Stimulated activated CD4-positive, alpha-beta T cell treated with anti-CD3 and anti-CD28 coated beads, TNF-alpha, amount 100 ng/mL, for 1 hour (primary cell): ENCODE results near the gene RAMP3.
"Not testable (repeated sequence)": the region's sequence is repeated elsewhere in the genome, so short reads cannot be mapped to it uniquely, and the experiment has no call there.

Experiments
- DNase-seq, 3 donors: peaks; one replicate each; pipeline ENCODE4 v3.0.0-alpha.2; 2020; ENCODE audit warnings: low read depth in 3 of 3, low spot score in 1 of 3

The RAMP3 gene, protein sequence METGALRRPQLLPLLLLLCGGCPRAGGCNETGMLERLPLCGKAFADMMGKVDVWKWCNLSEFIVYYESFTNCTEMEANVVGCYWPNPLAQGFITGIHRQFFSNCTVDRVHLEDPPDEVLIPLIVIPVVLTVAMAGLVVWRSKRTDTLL

DNA sequence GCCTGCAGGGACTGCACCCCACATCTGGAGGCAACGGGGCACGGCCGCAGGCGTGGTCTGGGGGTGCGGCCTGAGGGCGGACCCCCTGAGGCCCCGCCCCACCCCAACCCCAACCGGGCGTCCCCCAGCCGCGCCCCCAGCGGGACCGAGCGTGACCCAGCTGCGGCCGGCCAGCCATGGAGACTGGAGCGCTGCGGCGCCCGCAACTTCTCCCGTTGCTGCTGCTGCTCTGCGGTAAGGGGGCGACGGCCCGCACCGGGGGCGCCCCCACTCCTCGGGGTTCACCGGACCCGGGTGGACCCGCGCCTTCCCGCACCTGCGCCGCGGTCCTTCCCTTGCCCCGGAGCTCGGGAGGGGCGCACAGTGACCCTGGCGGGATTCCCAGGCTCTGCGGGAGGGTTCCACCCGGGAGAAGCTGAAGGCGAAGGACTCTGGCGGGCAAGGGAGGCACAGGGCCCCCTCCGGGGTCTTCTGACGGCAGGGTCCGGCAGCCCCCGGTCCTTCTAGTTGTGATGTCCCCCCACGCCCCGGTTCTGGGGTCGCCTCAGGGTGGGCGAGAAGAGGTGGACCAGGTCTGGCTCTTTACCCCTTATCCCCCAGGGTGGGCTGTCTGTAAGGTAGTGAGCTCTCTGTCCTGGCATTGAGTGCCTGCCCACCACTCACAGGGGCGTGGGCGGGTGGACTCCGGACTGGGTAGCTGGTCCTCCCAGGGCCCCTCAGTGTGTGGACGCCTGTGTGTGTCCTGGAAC lies at the start of gene RAMP3:
TSS of gene RAMP3 (plus strand) at position 139 of the 749 bp plus-strand sequence. CDS start at position 177, 38 bp downstream.
- DNase-seq: no peak

DNA sequence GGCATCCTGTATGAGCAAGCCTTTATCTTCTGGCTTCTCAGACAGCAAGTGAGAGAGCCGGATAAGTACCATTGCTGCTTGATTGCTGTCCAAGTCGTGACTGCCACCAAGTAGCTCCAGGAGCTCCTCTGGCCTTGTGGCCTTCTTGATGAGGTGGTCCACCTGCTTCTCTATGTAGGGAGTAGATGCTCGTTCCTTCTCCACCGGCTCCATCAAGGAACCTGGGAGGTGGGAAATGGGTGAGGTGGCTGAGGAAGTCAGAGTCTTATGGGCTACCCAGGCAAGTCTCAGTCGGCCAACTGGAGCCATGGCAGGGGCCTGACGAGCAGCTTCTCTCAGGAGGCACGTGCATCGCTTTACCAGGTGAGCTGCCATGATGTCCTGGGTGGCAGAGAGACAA lies 48.7 kb upstream of the RAMP3 start:
- no peak for DNase-seq

DNA sequence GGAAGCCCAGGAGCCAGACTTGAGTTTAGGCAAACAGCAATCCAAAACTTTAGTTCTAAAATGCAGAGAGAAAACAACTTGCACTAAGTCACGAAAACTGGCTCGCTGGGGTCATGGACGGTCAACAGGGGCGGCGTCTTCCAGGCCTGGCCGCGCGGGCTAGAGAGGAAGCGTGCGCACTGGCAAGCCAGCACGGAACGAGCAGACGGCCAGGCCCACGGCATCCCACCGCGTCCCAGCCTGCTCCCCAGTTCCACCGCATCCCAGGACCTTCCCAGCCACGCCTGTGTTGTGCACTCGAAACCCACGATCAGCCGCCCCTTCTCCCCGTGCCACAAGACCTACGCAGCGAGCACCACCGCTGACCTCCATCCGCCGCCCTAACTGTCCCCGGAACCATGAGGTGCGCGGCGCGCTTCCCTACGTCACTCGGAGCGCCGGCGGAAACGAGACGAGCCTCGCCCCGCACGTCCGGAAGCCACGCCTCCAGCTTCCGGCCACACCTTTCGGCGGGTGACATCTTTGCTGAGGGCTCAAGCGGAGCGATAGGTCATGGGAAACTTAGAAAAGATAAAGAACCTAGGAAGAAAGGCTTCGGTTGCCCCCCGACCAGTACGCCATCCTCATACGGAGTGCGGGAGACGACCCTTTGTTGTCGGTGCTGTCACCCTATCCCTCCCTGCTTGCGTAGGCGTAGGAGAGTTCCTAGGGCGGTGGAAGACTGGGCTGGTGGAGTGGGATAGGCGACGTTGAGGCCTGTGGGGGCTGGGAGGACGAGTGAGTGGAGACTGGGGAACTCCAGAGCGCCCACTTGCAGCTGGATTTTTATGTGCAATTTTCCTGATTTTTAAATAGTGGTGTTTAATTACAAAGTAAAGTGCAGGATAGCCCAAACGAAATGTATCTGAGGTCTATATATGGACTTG lies 46.0 kb upstream of the RAMP3 start, which contains the start of gene TBRG4:
TSS of gene TBRG4 (minus strand) at position 400 of the 926 bp plus-strand sequence. CDS start 2,460 bp downstream, outside the sequence.
- peak; percentile 73 to 90 (median 82) for DNase-seq

DNA sequence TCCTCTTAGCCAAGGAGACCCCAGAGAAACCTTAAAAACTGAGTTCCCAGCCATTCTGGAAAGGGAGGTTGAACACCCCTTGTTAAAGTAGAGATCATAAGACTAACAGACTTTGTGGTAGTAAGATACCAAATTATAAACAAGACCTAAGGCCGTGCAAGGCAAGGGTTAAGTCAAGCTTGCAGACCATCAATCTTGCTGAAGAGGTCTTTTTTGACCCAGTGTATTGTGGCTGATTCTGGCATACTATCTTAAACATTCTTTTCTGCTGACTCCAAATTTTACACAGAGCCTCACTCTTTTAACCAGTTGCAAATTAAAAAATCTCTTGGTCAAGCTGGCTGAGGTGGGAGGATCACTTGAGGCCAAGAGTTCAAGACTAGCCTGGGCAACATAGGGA lies 44.9 kb upstream of the RAMP3 start:
- no peak for DNase-seq

DNA sequence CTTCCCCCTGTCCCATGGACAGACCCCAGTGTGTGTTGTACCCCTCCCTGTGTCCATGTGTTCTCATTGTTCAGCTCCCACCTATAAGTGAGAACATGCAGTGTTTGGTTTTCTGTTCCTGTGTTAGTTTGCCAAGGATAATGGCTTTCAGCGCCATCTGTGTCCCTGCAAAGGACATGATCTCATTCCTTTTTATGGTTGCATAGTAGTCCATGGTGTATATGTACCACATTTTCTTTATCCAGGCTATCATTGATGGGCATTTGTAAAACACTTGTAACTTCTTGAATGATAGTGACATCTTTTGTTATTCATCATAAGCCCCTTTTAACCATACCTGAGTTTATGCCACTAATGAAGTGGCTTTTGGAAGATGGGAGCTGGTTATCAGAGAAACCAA lies 43.3 kb upstream of the RAMP3 start:
- DNase-seq: not testable (repeated sequence)

DNA sequence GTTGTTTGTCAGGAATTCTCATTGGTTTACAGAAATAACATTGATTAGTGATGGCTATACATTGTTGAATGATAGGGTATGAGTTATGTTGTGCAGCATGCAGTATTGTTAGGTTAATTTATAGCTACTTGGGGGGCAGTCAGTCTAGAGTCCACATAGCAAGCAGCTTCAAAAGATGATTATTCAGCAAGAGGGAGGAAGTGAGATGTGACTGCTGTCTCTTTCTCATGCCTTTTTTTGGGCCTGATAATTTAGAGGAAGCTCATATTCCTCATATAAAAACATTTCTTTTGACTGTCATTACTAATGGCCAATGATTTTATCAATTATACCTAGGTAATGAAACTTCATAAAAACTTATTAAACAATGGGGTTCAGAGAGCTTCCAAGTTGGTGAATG lies 42.7 kb upstream of the RAMP3 start:
- DNase-seq: no peak

DNA sequence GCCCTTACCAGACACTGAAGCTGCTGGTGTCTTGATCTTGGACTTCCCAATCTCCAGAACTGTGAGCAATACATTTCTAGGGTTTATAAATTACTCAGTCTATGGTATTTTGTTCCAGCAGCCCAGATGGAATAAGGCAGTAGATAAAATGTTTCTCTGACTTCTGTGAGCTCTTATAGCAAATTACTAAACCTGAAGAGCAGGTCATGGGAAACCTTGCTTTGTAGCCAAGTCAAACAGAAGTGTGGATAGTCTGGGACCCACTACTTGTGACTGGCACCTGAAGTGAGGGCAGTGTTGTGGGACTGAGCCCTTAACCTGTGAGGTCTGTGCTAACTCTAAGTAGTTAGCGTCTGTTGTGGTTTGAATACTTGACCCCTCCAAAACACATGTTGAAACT lies 41.5 kb upstream of the RAMP3 start:
- DNase-seq: no peak

DNA sequence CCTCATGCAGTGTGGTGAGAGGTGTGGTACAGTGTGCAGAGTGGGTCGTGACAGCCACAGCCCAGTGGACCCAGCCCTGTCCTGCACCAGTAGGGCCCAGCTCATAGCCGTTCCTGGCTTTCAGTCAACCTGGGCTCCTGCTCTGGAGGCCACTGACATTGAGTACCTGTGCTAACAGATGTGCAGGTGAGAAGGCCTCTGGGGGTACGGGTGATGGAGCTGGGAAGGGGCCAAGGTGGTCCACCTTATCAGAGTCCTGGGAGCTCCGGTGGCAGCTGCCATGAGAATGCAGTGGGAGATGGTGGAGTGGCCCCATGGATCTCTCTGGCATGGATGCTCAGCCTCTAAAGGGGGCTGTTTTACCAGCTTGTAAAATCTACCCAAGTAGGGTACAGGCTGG lies 40.0 kb upstream of the RAMP3 start:
- DNase-seq: no peak

DNA sequence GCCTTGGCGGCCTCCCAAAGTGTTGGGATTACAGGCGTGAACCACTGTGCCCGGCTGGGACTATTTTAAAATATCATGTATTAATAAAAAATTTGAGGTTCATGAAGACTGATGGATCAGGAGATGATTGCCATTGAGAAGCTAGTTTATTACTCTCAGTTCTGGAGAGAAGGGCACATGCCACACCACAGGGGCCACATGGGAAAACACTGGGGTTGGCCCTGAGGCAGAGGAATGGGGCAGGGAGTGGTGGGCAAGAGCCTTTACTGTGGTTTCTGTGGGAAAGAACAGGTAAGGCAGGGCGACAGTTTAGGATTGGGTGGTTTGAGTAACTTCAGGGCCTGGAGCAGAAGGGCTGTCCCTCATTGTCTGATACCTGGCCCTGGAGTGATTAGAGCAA lies 39.3 kb upstream of the RAMP3 start:
- no peak for DNase-seq

DNA sequence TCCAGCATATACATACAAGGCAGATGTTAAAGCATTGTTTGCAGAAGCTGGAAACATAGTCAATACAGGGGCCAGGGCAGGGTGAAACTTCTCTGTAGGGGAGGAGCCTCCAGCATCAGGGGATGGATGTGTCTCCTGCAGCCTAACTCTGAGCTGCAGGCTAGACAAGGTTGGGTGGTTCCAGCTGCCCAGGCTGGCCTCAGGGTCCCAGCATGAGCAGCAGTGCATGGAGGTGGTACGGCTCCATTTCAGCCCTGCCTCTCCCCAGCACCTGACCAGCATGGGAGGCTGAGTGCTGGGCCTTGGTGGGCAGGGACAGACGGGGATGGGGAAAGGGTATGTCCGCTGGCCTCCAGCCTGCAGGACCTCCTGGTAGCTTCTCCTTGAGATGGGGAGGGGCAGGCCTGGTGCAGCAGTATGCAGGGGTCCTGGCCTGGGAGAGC lies 38.7 kb upstream of the RAMP3 start:
- DNase-seq: no peak

DNA sequence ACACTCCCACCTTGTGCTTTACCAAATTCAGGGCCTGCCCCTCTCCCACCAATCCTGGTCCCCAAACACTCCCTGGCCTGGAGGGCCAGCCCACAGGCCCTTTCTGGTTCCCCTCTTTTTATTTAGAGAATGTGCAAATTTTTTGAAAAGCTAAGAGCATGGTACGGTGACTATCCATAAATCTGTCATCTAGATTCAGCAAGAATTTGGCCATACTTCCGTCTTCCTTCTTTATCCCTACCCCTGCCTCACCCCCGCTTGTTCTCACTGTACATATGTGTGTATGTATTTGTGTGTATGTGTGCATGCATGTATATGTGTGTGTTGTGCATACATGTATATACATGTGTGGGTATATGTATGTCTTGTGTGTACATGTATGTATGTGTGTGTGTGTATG lies 38.0 kb upstream of the RAMP3 start:
- DNase-seq: no peak

DNA sequence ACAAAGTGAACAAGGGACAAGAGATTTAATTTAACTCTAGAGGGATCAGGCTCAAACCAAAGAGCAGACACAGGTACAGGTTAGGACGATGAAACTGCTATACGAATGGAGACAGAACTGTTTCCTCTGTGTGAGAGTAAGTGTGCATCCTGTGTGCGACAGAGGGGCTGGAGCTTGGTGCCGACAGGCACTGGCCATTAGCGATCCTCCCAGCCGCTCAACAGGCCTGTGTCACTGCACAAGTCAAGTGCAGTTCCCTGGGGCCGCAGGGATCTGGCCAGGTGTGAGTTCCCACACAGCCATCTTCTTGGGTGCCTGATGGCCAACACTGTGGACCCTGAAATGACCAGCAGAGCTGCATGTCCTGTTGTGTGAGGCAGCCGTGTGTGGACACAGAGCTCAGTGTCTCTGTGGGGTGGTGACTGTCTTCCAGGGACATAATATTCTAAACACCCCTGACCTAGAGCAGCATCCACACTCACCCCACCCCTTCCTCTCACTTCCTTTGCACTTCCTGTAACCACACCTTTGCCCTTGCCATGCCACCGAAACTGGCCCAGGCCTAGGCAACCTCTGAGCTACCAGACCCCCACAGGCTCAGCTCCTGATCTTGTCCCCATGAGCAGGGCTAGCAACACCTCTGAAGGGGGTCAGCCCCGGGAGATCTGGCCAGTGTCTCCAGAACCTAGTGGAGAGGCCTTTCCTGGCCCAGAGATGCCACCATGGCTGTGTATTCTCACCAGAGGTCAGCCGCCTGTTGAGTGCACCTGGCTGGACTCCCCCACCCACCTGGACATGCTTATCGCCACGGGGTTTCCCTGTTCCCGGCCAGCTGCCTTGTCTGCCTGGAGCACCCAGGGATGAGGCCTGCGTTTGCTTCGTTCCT lies 34.4 kb upstream of the RAMP3 start:
- no peak for DNase-seq

DNA sequence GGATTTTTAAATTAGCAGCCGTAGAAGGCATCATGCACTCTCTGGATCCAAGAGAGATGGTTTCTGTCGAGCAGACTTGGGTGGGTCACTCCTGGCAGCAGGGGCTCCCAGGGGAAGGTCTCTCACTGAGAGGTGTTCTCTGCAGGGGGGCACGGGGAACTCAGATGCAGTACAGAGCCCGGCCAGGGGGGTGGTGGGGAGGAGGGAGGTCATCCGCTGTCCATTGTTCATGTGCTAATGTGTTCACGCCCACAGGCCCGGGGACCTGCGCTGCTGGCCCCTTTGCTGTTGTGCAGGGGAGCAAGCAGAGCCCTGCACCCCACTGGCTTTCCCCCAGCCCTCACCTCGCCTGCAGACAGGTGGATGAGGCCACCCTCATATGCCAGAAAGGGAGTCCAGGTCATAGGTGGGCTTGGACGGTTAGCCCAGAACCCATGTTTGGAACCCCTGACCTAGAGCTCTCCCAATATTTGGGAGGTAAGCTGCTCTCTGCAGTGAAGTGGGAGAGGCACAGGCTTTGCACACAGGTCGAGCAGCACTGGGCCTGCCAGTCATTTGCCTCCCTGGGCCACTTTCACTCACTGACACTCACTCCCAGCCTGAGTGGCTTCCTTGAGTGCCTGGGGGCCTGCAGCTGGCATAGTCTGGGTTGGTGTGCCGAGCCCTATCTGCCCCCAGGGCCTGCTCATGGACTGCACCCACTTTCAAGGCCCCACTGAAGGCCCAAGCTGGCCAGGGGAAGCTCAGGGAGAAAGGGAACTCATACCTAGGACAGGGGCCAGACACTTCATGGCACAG lies 33.5 kb upstream of the RAMP3 start:
- DNase-seq: no peak

DNA sequence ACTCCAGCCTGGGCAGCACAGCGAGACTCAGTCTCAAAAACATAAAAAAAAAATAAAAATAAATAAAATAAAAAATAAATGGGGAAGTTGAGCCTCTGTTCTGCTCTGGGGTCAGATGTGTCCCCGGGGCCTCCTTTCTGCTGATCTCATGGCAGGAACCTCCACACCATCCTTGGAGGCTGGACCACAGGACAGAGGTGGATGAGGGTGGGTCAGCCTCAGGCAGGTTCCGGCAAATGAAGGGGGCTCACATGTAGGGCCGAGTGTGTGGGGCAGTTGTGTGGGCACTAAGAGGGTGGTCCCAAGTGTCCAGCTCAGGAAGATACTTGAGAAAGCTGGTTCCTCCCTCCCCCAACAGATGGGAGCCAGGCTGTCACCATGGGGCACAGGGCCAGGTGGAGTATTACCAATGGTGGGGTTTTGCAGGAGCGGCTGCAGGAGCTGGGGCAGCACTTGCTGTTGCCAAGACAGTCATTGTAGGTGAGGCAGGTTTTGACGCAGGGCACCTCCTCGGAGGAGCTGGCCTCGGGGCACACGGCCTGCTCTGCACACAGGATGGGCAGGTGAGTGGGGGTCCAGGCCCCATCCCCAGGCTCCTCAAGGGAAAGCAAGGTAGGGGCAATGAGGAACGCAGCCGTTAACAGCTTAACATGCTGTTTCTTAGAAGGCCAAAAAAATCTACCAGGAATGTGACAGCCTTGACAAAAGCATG lies 32.2 kb upstream of the RAMP3 start:
- no peak for DNase-seq

DNA sequence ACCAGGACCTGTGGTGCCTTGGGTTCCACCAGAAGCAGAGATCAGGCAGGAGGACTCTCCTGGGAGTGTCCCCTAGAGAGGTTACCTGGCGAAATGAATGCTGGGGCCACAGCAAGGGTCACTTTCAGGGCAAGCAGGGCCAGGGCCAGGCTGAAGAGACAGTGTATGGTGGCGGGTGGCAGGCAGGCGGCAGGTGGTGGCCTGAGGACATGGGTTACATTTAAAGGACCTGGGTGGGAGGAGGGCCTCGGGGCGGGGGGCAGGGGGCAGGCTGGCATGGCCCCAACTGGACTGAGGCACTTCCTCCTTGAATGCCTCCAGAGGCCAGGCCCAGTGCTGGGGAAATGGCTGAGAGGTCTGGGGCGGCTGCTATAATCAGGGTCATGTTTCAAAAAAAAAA lies 31.4 kb upstream of the RAMP3 start:
- DNase-seq: no peak

DNA sequence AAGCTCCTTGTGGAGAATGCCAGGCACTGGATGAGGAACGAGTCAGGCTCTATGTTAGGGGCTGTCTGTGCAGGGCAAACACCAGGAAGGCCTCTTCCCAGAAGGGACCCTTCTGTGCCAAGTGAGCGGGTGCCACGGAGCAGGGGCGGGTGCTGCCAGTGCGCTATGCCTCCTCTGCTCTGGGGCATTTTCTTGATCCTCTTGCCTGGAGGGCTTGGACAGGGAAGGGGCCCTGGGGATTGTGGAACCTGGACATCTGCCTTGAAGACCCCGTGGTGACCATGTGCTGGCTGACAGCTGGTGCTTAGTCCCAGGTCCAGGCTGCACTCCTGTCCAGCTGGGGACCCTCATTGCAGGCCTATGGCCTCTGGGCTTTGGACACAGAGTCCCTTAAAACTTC lies 30.7 kb upstream of the RAMP3 start:
- no peak for DNase-seq

DNA sequence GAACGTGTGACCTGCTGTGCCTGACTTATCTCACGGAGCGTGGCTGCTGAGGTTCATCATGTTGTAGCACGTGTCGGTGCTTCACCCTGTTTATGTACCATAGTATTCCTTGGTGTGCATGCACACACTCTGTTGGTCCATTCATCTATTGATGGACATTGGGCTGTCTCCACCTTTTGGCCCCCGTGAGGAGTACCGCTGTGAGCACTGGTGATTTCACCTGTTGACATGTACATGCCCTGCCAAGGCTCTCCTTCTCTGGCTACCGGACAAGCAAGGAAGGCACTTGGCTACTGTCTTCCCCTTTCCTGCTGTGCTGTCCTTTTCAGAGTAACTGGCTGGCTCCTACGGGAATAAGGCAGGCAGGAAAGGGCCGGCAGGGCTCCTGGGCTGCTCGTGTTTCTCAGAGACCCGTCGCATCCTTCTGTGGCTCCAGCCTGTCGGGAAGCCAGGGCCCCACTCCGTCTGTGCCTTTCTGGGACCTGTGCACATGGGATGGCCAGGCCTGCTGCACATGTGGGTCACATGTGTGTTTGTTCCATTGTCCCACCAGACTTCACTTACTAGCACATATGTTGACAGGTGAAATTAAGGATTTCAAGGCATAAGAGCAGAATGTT lies 28.3 kb upstream of the RAMP3 start:
- DNase-seq: no peak

DNA sequence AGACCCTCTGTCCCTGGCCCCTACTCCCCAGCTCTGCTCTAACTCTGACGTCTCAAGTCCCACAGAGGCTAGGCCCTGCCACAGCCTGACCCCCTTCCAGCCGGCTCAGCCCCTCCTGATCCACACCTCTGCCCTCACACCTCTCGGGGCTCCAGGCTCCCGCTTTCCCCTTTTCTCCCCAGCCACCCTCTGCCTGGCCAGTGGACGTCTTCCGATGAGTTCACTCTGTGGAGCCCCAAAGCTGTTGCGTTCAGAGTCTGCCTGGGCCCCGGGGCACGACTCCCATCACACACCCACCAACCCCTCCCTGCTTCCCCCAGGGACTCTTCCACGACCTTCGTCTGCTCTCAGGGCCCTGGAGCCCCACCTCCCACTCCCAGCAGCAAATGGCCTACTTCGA lies 27.7 kb upstream of the RAMP3 start:
- no peak for DNase-seq

DNA sequence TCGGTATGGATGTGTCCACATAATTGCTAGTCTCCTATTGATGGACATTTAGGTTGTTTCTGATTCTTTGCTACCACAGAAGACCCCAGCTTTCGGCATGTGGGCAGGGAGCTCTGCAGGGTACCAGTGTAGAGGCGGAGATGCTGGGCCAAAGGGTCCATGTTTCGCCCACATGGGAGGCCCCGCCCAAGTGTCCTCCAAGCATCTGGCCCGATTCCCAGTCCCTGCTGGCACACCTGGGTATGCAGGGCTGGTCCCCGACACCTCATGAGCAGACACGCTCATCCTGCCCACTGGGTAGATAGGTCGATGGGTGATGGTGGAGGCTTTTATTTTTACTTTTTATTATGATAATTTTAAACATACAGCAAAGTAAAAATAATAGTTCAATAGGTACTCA lies 26.7 kb upstream of the RAMP3 start:
- DNase-seq: no peak
